ENCODE results near the gene VAV3. TPM values are rescaled to one million over a fixed set of nuclear protein-coding genes. Genes with fewer than 3 reads are reported as not detected.

Gene VAV3
- total RNA-seq, 1 donor from 2014 or later: 0.64 TPM

DNA sequence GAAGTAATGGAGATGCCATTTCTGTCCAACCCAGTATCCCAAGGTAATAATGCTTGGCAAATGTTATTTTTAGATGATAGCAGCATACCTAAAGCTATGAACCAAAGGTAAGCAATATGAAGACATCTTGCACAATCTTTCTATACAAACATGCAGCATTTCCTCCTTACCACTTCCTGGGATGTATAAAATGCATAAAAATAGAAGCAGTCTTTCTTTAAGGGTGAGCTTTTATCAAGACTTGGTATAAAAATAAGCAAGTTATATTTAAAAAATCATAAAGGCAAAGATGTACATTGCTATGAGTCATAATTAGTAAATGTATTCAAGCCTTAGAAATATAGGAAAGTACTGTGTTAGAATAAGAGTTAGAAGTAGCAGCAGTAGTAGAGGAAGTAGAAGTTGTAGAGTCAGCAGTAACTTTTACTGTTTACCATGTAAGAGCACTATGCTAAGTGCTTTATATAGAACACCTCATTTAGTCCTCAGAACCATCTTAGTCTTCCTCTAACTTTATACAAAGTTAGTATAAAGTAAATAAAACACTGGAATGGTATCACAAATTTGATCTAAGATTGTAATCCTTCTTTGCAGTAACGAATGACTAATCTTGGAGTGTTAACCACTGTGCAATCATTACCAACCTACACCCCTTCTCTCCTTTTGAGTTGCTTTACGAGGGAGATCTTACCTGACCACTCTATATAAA is 371.3 kb downstream of the VAV3 start:
- H3K9me3 ChIP-seq: no peaks in the 10 kb centered on the region
- intact Hi-C loops (cut with DNase I): no loop called here
- no peak for DNase-seq (ENCODE audit: low spot score in 2 of 2)
- TF ChIP-seq, protein P1, sequence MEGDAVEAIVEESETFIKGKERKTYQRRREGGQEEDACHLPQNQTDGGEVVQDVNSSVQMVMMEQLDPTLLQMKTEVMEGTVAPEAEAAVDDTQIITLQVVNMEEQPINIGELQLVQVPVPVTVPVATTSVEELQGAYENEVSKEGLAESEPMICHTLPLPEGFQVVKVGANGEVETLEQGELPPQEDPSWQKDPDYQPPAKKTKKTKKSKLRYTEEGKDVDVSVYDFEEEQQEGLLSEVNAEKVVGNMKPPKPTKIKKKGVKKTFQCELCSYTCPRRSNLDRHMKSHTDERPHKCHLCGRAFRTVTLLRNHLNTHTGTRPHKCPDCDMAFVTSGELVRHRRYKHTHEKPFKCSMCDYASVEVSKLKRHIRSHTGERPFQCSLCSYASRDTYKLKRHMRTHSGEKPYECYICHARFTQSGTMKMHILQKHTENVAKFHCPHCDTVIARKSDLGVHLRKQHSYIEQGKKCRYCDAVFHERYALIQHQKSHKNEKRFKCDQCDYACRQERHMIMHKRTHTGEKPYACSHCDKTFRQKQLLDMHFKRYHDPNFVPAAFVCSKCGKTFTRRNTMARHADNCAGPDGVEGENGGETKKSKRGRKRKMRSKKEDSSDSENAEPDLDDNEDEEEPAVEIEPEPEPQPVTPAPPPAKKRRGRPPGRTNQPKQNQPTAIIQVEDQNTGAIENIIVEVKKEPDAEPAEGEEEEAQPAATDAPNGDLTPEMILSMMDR (IDR thresholded peaks at IDR 0.05): no peak
- no peak overlapping the region for H3K4me3 ChIP-seq
- H3K36me3 ChIP-seq: no peaks in the 10 kb centered on the region
- no peaks in the 10 kb centered on the region for H3K27me3 ChIP-seq
- H3K4me1 ChIP-seq: no peaks in the 10 kb centered on the region
- no peak overlapping the region for H3K27ac ChIP-seq

DNA sequence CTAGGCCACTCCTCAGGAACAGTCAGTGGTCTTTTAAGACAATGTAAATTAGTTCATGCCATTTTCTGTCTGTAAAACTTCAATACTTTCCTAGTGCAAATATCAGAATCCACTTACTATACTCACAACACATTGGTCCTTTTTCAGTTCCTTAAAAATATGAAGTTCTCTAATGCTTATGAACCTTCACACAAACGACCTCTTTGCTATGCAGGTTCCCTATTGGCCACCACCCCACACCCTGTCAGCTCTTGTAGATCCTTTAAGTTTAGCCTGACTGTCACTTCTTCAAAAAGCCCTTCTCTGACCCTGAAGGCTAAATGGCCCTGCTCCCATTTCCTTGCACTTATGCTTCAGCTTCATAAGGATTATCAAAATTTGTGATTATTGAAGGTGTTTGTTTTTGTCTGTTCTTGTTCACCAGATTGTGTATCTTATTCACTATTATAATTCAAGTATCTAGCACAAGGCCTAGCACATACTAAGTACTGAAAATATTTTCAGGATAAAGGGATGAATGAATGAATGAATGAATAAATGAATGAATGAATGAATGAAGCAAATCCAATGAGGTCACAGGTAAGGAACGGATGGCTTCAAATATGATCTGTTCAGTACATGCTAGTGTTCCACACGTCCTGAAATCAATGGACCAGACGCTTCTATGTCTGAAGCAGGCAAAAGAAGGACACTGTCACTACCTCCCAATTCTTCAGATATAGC is 373.9 kb downstream of the VAV3 start:
- no peak for DNase-seq (ENCODE audit: low spot score in 2 of 2)
- H3K4me1 ChIP-seq: no peaks in the 10 kb centered on the region
- H3K4me3 ChIP-seq: no peak overlapping the region
- H3K27ac ChIP-seq: no peak overlapping the region
- H3K27me3 ChIP-seq: no peaks in the 10 kb centered on the region
- H3K9me3 ChIP-seq: no peaks in the 10 kb centered on the region
- TF ChIP-seq, protein P1 (IDR thresholded peaks at IDR 0.05): no peak
- intact Hi-C loops (cut with DNase I): no loop called here
- no peaks in the 10 kb centered on the region for H3K36me3 ChIP-seq

DNA sequence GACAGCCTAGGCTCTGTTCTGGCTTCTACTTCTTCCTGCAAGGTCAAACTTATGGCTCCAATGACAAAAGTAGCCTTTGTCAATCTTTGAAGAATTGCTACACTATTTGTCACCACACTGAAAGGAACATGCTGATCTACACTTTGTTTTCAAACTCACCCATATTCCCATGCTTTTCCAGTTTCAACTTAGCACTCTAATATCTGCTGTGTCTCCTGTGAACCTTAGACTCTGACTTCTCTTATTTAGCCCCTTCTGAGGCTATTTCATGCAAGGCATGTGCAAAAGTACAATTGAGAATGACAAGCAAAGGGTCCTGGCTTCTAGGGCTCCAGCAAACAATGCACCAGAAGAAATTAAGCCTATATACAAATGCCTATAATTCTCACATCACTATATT is 374.9 kb downstream of the VAV3 start:
- no peaks in the 10 kb centered on the region for H3K9me3 ChIP-seq
- no peak overlapping the region for H3K4me3 ChIP-seq
- intact Hi-C loops (cut with DNase I): no loop called here
- H3K4me1 ChIP-seq: no peaks in the 10 kb centered on the region
- no peak overlapping the region for H3K27ac ChIP-seq
- H3K27me3 ChIP-seq: no peaks in the 10 kb centered on the region
- TF ChIP-seq, protein P1 (IDR thresholded peaks at IDR 0.05): no peak
- DNase-seq (ENCODE audit: low spot score in 2 of 2): no peak
- H3K36me3 ChIP-seq: no peaks in the 10 kb centered on the region

DNA sequence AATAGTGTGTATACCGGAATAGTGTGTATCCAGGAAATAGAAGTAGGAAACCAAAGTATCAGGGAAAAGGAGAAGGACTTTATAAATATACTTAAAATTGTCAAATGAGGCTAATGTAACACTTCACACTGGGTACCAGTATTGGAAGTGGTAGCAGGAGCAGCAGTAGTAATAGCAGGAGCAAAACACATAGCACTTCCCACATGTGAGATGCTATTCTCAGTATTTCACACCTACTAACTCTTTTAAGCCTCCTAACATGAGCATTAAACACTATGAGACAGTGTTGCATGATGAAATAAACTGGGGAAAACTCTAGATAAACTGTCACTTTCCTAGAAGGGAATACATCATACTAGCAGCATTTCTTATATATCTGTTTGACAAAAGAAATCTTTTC is 376.7 kb downstream of the VAV3 start:
- no peak for DNase-seq (ENCODE audit: low spot score in 2 of 2)
- intact Hi-C loops (cut with DNase I): no loop called here
- TF ChIP-seq, protein P1 (IDR thresholded peaks at IDR 0.05): no peak

DNA sequence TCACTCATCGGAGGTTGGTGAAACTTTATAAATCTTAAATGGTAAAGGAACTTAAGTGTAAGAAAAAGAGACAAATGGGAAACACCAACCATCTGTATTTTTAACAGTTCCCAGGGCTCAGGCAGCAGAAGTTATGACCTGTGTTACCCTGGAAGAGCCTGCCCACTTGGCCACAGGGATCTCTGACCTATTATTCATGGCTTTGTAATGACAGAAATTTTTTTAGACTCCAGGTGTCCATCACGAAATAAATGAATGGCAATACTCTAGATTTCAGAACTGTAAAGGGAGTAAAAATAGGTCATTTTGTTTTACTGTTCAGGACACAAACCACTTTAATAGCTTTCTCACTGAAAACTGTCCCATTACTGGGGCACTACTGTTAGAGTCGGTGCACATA is 389.8 kb downstream of the VAV3 start:
- no peak for DNase-seq (ENCODE audit: low spot score in 2 of 2)
- Histone ChIP-seq H3K27me3 (no peaks in the 10 kb centered on the region), H3K9me3 (no peaks in the 10 kb centered on the region), H3K4me3 (no peak overlapping the region), H3K4me1 (no peaks in the 10 kb centered on the region), H3K36me3 (no peaks in the 10 kb centered on the region), H3K27ac (no peak overlapping the region)
- intact Hi-C loops (cut with DNase I): no loop called here
- TF ChIP-seq, protein P1 (IDR thresholded peaks at IDR 0.05): no peak

More for the DNA sequence above, 376.7 kb downstream of the VAV3 start:
- no peak overlapping the region for H3K4me3 ChIP-seq
- H3K27ac ChIP-seq: no peak overlapping the region
- H3K36me3 ChIP-seq: no peaks in the 10 kb centered on the region
- no peaks in the 10 kb centered on the region for H3K9me3 ChIP-seq
- H3K27me3 ChIP-seq: no peaks in the 10 kb centered on the region
- no peaks in the 10 kb centered on the region for H3K4me1 ChIP-seq

Data from ascending aorta (tissue), 2 donors.